Fibroblast of skin of left biceps (primary cell): ENCODE results near the gene CYP3A7.
A peak's percentile ranks its signal among the peaks of the same experiment; 100 is the strongest.
"Not testable (repeated sequence)": the region's sequence is repeated elsewhere in the genome, so short reads cannot be mapped to it uniquely, and the experiment has no call there.

Source experiments
- DNase-seq, 2 experiments: peaks; one replicate each; pipeline ENCODE4 v3.0.0-alpha.2; 2013; ENCODE audit warnings: low read depth in 2 of 2

The CYP3A7 gene

DNA sequence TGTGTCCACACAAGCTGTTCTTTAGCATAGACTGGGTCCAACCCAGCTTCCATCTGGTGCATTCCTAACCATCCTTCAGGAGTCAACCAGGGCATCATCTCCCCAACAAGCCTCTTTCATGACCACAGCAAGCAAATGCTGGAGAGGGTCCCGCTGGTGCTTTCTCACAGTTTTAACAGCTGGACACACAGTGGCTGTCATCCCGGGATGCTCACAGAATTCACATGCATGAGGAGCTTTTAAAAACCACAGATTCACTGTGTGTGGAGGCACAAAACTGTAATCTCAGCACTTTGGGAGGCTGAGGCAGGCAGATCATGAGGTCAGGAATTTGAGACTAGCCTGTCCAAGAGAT, 6.4 kb upstream of the CYP3A7 start:
- DNase-seq, result no peak

DNA sequence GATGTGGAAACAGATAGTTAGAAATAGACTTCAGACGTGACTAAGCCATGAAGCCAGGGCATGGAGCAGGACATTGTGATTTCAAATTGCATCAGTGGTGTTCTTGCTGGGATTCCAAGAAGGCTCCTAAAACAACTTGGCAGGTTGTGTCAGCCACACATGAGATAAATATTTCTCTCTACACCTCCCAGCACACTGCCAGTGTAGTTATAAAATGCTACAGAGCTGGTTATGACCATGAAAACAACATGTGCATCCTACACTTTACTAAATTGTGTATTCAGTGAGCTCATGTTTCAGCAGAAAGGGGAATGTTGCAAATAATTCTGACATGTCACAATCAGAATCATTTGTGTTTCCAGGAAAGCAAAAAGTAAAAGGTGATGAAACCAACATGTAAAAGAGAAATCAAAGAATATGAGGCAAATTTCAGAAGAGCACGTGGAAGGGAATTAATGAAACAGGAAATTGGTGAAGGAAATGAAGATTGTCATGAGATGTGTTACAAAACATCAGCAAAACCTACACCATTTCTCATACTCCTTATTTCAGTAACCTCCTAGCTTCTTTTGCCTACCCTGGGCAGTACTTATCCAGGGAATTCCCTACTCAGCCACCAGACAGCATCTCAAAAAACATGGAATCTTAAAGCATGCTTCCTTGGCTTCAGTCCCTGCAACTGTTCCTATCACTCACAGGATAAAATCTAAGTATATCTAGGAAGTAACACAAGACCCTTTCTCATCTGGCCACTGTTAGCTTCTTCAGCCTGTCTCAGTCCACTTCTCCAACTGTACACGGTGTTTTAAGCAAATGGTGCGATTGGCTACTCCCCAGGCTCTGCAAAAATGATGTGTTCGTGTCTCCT, 5.8 kb upstream of the CYP3A7 start:
- DNase-seq, result peak in 1 of 2 experiments; percentile 5

- no peak for DNase-seq
These were observed 4.9 kb upstream of the CYP3A7 start for GRCh38 chr7:99739699-99740572.

DNA sequence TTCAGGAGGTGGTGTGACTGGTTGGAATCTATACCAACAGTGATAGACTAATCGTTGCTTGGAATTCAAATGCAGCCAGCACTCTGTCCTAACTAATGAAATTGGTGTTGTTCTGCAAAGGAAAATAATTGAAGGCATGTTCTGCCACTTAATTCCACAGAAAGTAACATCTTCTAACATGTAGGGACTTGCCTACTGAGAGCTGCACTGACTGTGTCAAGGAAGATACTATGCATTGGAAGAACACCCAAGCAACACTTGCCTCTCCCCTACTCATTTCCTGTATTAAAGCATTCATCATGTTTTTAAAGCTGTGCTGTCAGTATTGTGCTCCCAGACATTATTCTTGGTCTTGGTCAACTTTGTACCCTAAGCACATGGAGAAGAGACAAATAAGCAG, 2.7 kb upstream of the CYP3A7 start:
- no peak for DNase-seq

GRCh38 chr7:99736667-99737066, 1.7 kb upstream of the CYP3A7 start:
- not testable (repeated sequence) for DNase-seq

DNA sequence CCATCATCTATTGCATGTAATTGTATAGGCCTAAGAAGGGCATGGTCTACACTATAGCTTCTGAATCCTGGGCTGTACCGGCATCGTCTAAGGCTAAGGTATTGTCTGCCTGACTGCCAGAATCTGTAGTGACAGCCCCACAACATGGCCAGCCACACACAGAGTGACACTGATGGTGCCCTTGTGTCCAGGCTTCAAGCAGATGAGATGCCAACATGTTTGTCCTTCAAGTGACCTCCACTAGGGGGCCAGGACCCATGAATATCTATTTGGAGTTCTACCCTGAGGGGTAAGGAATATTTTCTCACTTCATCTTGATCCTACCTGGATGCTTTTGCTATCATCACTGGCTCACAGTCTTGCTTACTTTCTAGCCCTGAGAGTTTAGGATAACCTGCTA, 1.5 kb downstream of the CYP3A7 start:
- no peak for DNase-seq

- DNase-seq, result no peak
These were observed 2.0 kb downstream of the CYP3A7 start for GRCh38 chr7:99733003-99733402.

GRCh38 chr7:99731638-99732374, 3.2 kb downstream of the CYP3A7 start:
- no peak for DNase-seq

DNA sequence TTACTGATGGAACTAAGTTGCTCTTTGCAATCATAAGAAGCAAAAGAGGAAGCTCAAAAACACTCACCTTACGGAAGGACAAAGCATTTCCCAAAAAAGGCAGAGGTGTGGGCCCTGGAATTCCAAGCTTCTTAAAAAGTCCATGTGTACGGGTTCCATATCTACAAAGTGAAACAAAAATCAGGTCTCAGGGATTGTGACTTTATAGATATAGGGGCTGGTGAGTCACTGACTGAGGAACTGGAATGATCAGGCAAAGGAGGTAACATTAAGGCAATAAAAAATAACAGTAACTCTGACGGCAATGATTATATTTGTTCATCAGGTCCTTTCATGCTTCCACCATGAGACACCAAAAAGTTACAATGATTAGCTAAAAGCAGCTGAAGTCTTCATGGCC, 4.0 kb downstream of the CYP3A7 start:
- no peak for DNase-seq

DNA sequence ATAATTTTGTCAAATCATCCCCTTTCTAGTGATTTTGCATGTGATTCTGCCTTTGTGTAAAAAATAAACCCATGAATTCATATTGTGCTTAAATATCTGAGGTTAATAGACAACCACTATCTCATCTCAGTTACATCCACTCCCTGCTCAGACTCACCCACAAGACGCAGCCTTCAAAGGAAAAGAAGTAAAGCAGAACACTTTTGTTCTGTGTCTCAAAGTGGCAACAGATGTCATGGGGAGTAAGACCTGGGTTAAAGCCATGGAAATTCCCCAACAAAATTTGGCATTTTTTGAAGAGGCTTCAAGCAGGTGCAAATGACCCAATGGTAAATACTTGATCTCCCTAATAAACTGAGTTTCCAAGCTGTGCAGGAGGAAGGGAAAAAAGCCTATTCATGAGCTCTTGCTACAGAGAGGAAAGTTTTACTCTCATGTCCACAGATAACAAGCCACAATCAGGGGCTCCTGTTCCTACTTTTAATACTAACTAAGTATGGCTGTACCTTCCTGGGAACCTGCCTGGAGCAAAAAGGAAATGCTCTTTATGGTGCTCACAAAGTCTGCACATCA, 4.7 kb downstream of the CYP3A7 start:
- no peak for DNase-seq

GRCh38 chr7:99729486-99730237, 5.3 kb downstream of the CYP3A7 start:
- no peak for DNase-seq

DNA sequence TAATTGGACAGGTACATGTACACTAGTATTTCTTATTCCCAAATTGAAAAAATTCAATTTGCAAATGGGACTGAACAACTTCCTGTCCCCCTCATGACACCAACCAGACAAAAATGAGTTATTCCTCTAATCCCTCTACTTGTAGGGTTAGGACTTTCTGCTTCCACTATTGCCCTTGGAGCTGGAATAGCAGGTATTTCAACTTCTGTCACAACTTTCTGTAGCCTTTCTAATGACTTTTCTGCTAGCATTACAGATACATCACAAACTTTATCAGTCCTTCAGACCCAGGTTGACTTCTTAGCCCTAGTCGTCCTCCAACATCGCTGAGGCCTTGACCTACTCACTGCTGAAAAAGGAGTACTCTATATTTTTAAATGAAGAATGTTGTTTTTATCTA, 6.4 kb downstream of the CYP3A7 start:
- no peak for DNase-seq

- not testable (repeated sequence) for DNase-seq
These were observed 11.8 kb downstream of the CYP3A7 start for GRCh38 chr7:99723201-99723600.

DNA sequence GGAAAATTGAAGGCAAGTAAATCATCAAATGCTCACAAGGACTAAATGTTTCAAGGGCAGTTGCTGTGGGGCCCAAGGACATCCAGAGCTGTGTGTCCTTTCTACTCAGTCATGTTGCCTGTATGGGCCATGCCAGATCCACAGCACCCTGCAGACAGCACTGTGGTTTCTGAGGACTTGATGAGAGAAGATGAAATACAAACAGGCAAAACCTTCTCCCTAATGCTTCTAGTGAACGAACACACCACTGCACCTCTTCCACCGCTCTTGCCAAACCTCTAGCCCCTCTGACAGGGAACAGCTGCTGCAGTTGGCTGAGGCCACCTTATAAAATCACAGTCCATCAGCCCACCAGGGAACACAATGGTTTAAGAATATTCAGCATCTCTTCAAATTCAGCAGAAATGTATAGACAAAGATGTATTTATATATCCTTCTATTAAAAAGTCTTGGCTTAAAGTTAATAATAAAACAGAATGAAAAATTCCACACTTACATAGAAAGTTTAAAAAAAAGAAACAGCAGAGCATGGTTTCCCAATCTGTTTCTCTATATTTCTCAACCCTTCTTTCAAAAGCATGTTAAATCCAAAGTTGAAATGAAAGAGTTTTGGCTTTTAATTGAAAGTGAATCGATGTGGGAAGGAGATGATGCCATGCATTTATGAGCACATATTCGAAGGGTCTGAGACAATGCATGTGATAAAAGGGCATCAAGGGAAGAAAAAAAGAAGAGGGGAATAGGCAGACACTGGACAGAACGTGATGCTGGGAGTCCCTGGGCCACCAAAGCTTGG, 14.0 kb downstream of the CYP3A7 start:
- DNase-seq, result no peak

- no peak for DNase-seq
These were observed 14.8 kb downstream of the CYP3A7 start for GRCh38 chr7:99719996-99720769.

DNA sequence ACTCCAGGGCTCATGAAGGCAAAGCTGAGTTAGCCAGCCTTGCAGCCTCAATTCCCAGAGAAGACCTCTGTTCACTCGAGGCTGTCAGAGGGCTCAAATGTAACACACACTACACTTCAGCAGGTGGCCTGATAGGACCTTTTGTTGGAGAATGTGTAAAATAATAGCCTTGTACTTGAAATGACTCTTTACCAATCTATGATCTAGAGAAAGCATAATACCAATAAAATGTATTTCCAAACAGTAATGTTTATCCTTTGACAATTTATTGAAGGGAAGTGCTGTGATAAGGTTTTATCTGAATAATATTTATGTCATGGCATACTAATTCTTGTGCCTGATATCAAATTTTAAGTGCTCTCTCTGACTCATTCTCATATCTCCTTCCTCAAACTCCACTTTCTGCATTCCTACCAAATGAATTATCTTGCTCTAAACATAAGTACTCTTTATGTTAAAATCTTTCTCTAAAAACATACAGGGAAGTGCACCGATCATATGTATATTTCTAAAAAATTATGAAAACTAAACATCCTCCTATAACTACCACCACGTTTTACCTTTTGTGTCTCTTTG, 20.9 kb downstream of the CYP3A7 start:
- DNase-seq, result no peak

DNA sequence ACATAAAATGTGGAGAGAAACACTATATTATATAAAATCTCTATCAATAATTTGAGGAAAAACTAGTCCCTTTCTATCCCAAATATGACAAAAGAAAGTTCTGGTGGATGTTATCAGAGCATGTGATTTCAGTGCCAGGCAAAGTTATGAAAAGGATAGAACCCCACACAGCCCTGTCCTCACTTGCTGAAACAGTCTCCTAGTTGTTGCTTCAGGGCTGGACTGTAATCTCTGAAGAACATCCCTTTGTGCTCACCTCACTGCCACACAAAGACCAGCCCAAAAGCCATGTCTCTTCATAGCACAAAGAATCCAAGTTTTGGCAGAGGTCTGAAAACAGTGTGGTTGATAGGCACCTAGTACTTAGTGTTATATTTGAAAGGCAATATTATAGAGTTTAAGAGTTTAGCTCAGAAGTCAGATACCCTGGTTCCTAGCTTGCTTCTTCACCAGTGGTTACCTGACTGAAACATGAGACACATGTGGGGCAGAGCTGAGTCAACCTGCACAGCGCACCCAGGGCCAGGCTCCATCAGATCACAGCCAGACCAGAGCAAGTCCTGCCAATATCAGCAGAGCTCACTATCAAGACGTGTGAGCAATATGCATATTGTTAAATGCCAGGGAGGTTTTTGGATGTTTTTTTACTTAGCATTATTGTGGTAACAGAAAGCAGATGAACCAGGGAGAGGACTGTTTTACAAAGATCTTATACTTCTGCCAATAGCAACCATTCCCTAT, 25.0 kb downstream of the CYP3A7 start:
- no peak for DNase-seq

DNA sequence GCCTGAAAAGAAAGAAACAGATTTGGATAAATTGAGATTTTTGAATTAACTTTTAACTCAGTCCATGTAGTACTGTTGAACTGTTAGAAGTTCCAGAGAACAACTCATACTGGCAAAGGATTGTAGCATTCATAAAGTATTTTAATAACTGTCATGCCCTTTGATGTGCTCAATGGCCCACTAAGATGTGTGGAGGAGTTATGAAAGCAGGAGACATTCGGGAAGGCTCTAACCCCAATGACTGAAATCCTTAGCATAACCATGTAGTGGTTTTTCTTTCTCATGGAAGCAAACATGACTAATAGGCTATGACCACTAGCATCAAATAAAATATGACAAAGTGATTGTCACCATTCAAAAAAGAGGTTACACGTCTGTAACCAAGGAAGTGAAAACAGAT, 25.7 kb downstream of the CYP3A7 start:
- no peak for DNase-seq
